Measurements from ENCODE around the gene NSD2.
"Not testable (repeated sequence)": the region's sequence is repeated elsewhere in the genome, so short reads cannot be mapped to it uniquely, and the experiment has no call there.

The NSD2 gene

GRCh38 chr4:1998296-1998695, 127.1 kb downstream of the NSD2 start:
- H3K27me3 ChIP-seq (ENCODE audit: insufficient read depth, poor library complexity, severe bottlenecking): no peaks in the 10 kb centered on the region
- H3K27ac ChIP-seq (replicated peaks): no peak overlapping the region
- H3K4me3 ChIP-seq (replicated peaks; ENCODE audit: insufficient read depth, low read length): no peak overlapping the region
- no peak for TF ChIP-seq GABPA (IDR thresholded peaks at IDR 0.05; ENCODE audit: low read depth)
- TF ChIP-seq, protein P1, sequence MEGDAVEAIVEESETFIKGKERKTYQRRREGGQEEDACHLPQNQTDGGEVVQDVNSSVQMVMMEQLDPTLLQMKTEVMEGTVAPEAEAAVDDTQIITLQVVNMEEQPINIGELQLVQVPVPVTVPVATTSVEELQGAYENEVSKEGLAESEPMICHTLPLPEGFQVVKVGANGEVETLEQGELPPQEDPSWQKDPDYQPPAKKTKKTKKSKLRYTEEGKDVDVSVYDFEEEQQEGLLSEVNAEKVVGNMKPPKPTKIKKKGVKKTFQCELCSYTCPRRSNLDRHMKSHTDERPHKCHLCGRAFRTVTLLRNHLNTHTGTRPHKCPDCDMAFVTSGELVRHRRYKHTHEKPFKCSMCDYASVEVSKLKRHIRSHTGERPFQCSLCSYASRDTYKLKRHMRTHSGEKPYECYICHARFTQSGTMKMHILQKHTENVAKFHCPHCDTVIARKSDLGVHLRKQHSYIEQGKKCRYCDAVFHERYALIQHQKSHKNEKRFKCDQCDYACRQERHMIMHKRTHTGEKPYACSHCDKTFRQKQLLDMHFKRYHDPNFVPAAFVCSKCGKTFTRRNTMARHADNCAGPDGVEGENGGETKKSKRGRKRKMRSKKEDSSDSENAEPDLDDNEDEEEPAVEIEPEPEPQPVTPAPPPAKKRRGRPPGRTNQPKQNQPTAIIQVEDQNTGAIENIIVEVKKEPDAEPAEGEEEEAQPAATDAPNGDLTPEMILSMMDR (IDR thresholded peaks at IDR 0.05; ENCODE audit: insufficient read depth, low read length): no peak
- no peak for TF ChIP-seq POLR2AphosphoS5 (IDR thresholded peaks at IDR 0.05; ENCODE audit: low read depth)
- TF ChIP-seq, protein P2, sequence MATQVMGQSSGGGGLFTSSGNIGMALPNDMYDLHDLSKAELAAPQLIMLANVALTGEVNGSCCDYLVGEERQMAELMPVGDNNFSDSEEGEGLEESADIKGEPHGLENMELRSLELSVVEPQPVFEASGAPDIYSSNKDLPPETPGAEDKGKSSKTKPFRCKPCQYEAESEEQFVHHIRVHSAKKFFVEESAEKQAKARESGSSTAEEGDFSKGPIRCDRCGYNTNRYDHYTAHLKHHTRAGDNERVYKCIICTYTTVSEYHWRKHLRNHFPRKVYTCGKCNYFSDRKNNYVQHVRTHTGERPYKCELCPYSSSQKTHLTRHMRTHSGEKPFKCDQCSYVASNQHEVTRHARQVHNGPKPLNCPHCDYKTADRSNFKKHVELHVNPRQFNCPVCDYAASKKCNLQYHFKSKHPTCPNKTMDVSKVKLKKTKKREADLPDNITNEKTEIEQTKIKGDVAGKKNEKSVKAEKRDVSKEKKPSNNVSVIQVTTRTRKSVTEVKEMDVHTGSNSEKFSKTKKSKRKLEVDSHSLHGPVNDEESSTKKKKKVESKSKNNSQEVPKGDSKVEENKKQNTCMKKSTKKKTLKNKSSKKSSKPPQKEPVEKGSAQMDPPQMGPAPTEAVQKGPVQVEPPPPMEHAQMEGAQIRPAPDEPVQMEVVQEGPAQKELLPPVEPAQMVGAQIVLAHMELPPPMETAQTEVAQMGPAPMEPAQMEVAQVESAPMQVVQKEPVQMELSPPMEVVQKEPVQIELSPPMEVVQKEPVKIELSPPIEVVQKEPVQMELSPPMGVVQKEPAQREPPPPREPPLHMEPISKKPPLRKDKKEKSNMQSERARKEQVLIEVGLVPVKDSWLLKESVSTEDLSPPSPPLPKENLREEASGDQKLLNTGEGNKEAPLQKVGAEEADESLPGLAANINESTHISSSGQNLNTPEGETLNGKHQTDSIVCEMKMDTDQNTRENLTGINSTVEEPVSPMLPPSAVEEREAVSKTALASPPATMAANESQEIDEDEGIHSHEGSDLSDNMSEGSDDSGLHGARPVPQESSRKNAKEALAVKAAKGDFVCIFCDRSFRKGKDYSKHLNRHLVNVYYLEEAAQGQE (IDR thresholded peaks at IDR 0.05; ENCODE audit: insufficient replicate concordance, low read depth): no peak
- no peak for TF ChIP-seq SPI1 (IDR thresholded peaks at IDR 0.05; ENCODE audit: borderline replicate concordance, low read depth)
- DNase-seq (ENCODE audit: low read depth in 1 of 2, low spot score in 1 of 2): no peak

GRCh38 chr4:1999308-1999707, 128.1 kb downstream of the NSD2 start:
- not testable (repeated sequence) for H3K4me3 ChIP-seq (replicated peaks; ENCODE audit: insufficient read depth, low read length); H3K27ac ChIP-seq (replicated peaks); H3K27me3 ChIP-seq (ENCODE audit: insufficient read depth, poor library complexity, severe bottlenecking); DNase-seq (ENCODE audit: low read depth in 1 of 2, low spot score in 1 of 2)

DNA sequence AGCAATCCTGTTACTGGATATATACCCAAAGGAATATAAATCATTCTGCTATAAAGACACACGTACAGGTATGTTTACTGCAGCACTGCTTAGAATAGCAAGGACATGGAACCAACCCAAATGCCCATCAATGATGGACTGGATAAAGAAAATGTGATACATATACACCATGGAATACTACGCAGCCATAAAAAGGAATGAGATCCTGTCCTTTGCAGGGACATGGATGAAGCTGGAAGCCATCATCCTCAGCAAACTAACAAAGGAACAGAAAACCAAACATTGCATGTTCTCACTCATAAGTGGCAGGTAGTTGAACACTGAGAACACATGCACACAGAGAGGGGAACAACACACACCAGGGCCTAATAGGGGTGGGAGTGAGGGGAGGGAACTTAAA, 132.2 kb downstream of the NSD2 start:
- not testable (repeated sequence) for H3K27ac ChIP-seq (replicated peaks); H3K4me3 ChIP-seq (replicated peaks; ENCODE audit: insufficient read depth, low read length); H3K27me3 ChIP-seq (ENCODE audit: insufficient read depth, poor library complexity, severe bottlenecking); DNase-seq (ENCODE audit: low read depth in 1 of 2, low spot score in 1 of 2)

DNA sequence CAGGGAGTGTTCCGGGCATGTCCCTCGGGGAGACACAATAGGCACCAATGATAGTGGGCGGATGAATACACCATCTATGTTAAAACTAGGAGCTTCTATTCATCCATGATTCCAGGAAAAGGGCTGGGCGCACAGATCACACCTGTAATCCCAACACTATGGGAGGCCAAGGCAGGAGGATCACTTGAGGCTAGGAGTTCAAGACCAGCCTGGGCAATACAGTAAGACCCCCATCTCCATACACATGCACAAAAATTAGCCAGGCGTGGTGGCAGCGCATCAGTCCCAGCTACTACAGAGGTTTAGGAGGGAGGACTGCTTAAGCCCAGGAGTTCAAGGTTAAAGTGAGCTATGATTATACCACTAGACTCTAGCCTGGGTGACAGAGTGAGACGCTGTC, 135.2 kb downstream of the NSD2 start:
- TF ChIP-seq, protein P2 (IDR thresholded peaks at IDR 0.05; ENCODE audit: insufficient replicate concordance, low read depth): no peak
- no peak for TF ChIP-seq SPI1 (IDR thresholded peaks at IDR 0.05; ENCODE audit: borderline replicate concordance, low read depth)
- TF ChIP-seq, protein P1 (IDR thresholded peaks at IDR 0.05; ENCODE audit: insufficient read depth, low read length): no peak
- no peak for TF ChIP-seq POLR2AphosphoS5 (IDR thresholded peaks at IDR 0.05; ENCODE audit: low read depth)
- no peak for TF ChIP-seq GABPA (IDR thresholded peaks at IDR 0.05; ENCODE audit: low read depth)
- no peak overlapping the region for H3K4me3 ChIP-seq (replicated peaks; ENCODE audit: insufficient read depth, low read length)
- H3K27ac ChIP-seq (replicated peaks): no peak overlapping the region
- no peak for DNase-seq (ENCODE audit: low read depth in 1 of 2, low spot score in 1 of 2)
- no peaks in the 10 kb centered on the region for H3K27me3 ChIP-seq (ENCODE audit: insufficient read depth, poor library complexity, severe bottlenecking)

- Histone ChIP-seq H3K27ac (replicated peaks) (no peak overlapping the region), H3K27me3 (ENCODE audit: insufficient read depth, poor library complexity, severe bottlenecking) (no peaks in the 10 kb centered on the region), H3K4me3 (replicated peaks; ENCODE audit: insufficient read depth, low read length) (peak overlapping the region; percentile 98)
- no peak for DNase-seq (ENCODE audit: low read depth in 1 of 2, low spot score in 1 of 2)
- TF ChIP-seq, protein P2 (IDR thresholded peaks at IDR 0.05; ENCODE audit: insufficient replicate concordance, low read depth): no peak
- TF ChIP-seq POLR2AphosphoS5 (IDR thresholded peaks at IDR 0.05; ENCODE audit: low read depth) (no peak), GABPA (IDR thresholded peaks at IDR 0.05; ENCODE audit: low read depth) (no peak), SPI1 (IDR thresholded peaks at IDR 0.05; ENCODE audit: borderline replicate concordance, low read depth) (no peak)
- TF ChIP-seq, protein P1 (IDR thresholded peaks at IDR 0.05; ENCODE audit: insufficient read depth, low read length): no peak
Observed at GRCh38 chr4:2006956-2007653, 135.9 kb downstream of the NSD2 start.
